ENCODE data around the gene LHFPL4.

DNA sequence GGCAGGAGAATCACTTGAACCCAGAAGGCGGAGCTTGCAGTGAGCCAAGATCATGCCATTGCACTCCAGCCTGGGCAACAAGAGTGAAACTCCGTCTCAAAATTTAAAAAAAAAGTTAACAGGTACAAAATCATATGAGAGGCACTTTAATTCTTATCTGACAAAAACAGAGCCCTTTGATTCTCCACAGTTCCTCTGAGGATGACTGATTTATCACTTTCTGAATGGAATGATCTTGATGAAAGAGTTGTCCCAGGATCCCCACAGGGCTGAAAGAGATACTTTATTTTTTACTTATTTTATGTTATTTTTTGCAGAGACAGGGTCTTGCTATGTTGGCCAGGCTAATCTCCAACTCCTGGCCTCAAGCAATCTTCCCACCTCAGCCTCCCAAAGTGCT lies 4.0 kb downstream of the LHFPL4 start:
- no peak for TF ChIP-seq L3MBTL2 (IDR thresholded peaks at IDR 0.05)
- TF ChIP-seq ZFX (CRISPR knock-in tag; IDR thresholded peaks at IDR 0.05) = no peak
- no peak for TF ChIP-seq ZNF124 (CRISPR knock-in tag; IDR thresholded peaks at IDR 0.05)
- TF ChIP-seq, protein P1, sequence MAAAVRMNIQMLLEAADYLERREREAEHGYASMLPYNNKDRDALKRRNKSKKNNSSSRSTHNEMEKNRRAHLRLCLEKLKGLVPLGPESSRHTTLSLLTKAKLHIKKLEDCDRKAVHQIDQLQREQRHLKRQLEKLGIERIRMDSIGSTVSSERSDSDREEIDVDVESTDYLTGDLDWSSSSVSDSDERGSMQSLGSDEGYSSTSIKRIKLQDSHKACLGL (CRISPR knock-in tag; IDR thresholded peaks at IDR 0.05; ENCODE audit: borderline replicate concordance, poor library complexity, severe bottlenecking) = no peak
- no peak for TF ChIP-seq FOXK1 (CRISPR knock-in tag; IDR thresholded peaks at IDR 0.05; ENCODE audit: borderline replicate concordance)
- no peak for TF ChIP-seq NR3C1 (CRISPR knock-in tag; IDR thresholded peaks at IDR 0.05)
- TF ChIP-seq, protein P2, sequence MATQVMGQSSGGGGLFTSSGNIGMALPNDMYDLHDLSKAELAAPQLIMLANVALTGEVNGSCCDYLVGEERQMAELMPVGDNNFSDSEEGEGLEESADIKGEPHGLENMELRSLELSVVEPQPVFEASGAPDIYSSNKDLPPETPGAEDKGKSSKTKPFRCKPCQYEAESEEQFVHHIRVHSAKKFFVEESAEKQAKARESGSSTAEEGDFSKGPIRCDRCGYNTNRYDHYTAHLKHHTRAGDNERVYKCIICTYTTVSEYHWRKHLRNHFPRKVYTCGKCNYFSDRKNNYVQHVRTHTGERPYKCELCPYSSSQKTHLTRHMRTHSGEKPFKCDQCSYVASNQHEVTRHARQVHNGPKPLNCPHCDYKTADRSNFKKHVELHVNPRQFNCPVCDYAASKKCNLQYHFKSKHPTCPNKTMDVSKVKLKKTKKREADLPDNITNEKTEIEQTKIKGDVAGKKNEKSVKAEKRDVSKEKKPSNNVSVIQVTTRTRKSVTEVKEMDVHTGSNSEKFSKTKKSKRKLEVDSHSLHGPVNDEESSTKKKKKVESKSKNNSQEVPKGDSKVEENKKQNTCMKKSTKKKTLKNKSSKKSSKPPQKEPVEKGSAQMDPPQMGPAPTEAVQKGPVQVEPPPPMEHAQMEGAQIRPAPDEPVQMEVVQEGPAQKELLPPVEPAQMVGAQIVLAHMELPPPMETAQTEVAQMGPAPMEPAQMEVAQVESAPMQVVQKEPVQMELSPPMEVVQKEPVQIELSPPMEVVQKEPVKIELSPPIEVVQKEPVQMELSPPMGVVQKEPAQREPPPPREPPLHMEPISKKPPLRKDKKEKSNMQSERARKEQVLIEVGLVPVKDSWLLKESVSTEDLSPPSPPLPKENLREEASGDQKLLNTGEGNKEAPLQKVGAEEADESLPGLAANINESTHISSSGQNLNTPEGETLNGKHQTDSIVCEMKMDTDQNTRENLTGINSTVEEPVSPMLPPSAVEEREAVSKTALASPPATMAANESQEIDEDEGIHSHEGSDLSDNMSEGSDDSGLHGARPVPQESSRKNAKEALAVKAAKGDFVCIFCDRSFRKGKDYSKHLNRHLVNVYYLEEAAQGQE (IDR thresholded peaks at IDR 0.05; ENCODE audit: borderline replicate concordance) = no peak
- TF ChIP-seq, protein P2 (CRISPR knock-in tag; IDR thresholded peaks at IDR 0.05; ENCODE audit: low read depth) = no peak
- TF ChIP-seq MLX (CRISPR knock-in tag; conservative IDR thresholded peaks at IDR 0.05) = no peak
- no peak for TF ChIP-seq TAF1 (IDR thresholded peaks at IDR 0.05; ENCODE audit: control insufficient read depth, extremely low read depth, insufficient read depth, low read length, severe bottlenecking)

All from K562 (cell line).